CD14-positive monocyte (primary cell): ENCODE measurements around the gene MACROH2A1. TPM values are rescaled to one million over a fixed set of nuclear protein-coding genes. Genes with fewer than 3 reads are reported as not detected.

Source experiments
- DNase-seq, 3 donors: peaks; one replicate each; pipeline ENCODE4 v3.0.0-alpha.2; 2011 to 2022
- H2AFZ ChIP-seq: 2 replicates; pipeline ENCODE4 v1.6.0; 2012; ENCODE audit warnings: mild to moderate bottlenecking, low read depth, low read length, inconsistent platforms; ENCODE audit not compliant: insufficient read depth, poor library complexity, severe bottlenecking
- H3K27ac ChIP-seq, 2 donors: 1 replicate in 1 of 2; 2 replicates in 1 of 2; pipeline ENCODE4 v1.5.1; 2012 to 2013; ENCODE audit warnings: low read length in 2 of 2, control low read depth in 1 of 2, inconsistent platforms in 1 of 2, low read depth in 1 of 2, mild to moderate bottlenecking in 1 of 2
- H3K27me3 ChIP-seq, 2 donors: one replicate each; pipeline versions ENCODE4 v1.6.0 to v1.6.1; 2011 to 2013; ENCODE audit warnings: low read length in 2 of 2; ENCODE audit not compliant: control insufficient read depth in 2 of 2, insufficient read depth in 2 of 2
- H3K36me3 ChIP-seq, 2 donors: replicated peaks in 1 of 2; 1 replicate in 1 of 2; 2 replicates in 1 of 2; pipeline versions ENCODE4 v1.5.1 to v1.6.1; 2012 to 2013; ENCODE audit warnings: low read length in 2 of 2, control low read depth in 1 of 2, inconsistent platforms in 1 of 2, mild to moderate bottlenecking in 1 of 2; ENCODE audit not compliant: insufficient read depth in 2 of 2, control insufficient read depth in 1 of 2
- H3K4me1 ChIP-seq, 2 donors: 1 replicate in 1 of 2; 2 replicates in 1 of 2; pipeline versions ENCODE4 v1.5.1 to v1.6.1; 2012 to 2013; ENCODE audit warnings: low read length in 2 of 2, control low read depth in 1 of 2, inconsistent platforms in 1 of 2, mild to moderate bottlenecking in 1 of 2, moderate library complexity in 1 of 2; ENCODE audit not compliant: insufficient read depth in 2 of 2, control insufficient read depth in 1 of 2
- H3K4me2 ChIP-seq: replicated peaks from 2 replicates; pipeline ENCODE3; 2012; ENCODE audit warnings: low read length, moderate library complexity, mild to moderate bottlenecking; ENCODE audit not compliant: poor library complexity, severe bottlenecking; ENCODE audit errors: extremely low read depth
- H3K4me3 ChIP-seq, 3 experiments: fragments of 200-600 bp in 1 of 3; sonication (generic) in 1 of 3; replicated peaks in 1 of 3; 1 replicate in 2 of 3; 2 replicates in 1 of 3; pipeline ENCODE4 v1.5.1; 2011 to 2013; ENCODE audit warnings: low read length in 3 of 3, mild to moderate bottlenecking in 3 of 3, control low read depth in 2 of 3, low read depth in 2 of 3, inconsistent platforms in 1 of 3, moderate library complexity in 1 of 3
- H3K79me2 ChIP-seq: 2 replicates; pipeline ENCODE4 v1.6.0; 2012; ENCODE audit warnings: mild to moderate bottlenecking, control low read depth, inconsistent platforms, low read length, moderate library complexity; ENCODE audit not compliant: insufficient read depth
- H3K9ac ChIP-seq: 2 replicates; pipeline ENCODE4 v1.6.0; 2017; ENCODE audit warnings: low read length, mild to moderate bottlenecking; ENCODE audit not compliant: insufficient read depth, poor library complexity, severe bottlenecking
- H3K9me3 ChIP-seq, 2 donors: replicated peaks in 1 of 2; 1 replicate in 1 of 2; 2 replicates in 1 of 2; pipeline versions ENCODE4 v1.5.1 to v1.6.1; 2012 to 2013; ENCODE audit warnings: low read length in 2 of 2, control low read depth in 1 of 2; ENCODE audit not compliant: control insufficient read depth in 1 of 2, insufficient read depth in 1 of 2
- H4K20me1 ChIP-seq: 2 replicates; pipeline ENCODE4 v1.6.0; 2012; ENCODE audit warnings: mild to moderate bottlenecking, low read length, control low read depth, moderate library complexity; ENCODE audit not compliant: insufficient read depth
- H3K27ac Mint-ChIP-seq, 7 donors: one replicate each; pipeline ENCODE4 v1.8.0; 2020; ENCODE audit warnings: mild to moderate bottlenecking in 7 of 7, mixed read lengths in 7 of 7, moderate library complexity in 6 of 7, inconsistent platforms in 2 of 7
- H3K27me3 Mint-ChIP-seq, 3 donors: one replicate each; pipeline ENCODE4 v1.8.0; 2021 to 2022; ENCODE audit warnings: low read depth in 3 of 3, mild to moderate bottlenecking in 3 of 3, mixed read lengths in 3 of 3, moderate library complexity in 3 of 3, inconsistent platforms in 1 of 3
- H3K36me3 Mint-ChIP-seq, 2 donors: one replicate each; pipeline ENCODE4 v1.8.0; 2020; ENCODE audit warnings: mixed read lengths in 2 of 2, inconsistent platforms in 1 of 2, mild to moderate bottlenecking in 1 of 2
- H3K4me1 Mint-ChIP-seq: one replicate; pipeline ENCODE4 v1.8.0; 2020; ENCODE audit warnings: mild to moderate bottlenecking, mixed read lengths
- H3K4me3 Mint-ChIP-seq, 2 donors: one replicate each; pipeline ENCODE4 v1.8.0; 2020; ENCODE audit warnings: mild to moderate bottlenecking in 2 of 2, mixed read lengths in 2 of 2, moderate library complexity in 1 of 2
- H3K9me3 Mint-ChIP-seq, 7 donors: one replicate each; pipeline ENCODE4 v1.8.0; 2020 to 2022; ENCODE audit warnings: mixed read lengths in 7 of 7, mild to moderate bottlenecking in 6 of 7, moderate library complexity in 6 of 7, inconsistent platforms in 2 of 7
- WGBS: methylation state at CpG from one replicate; pipeline ENCODE4 v1.1.5; 2013; ENCODE audit warnings: missing lambda C conversion rate; ENCODE audit not compliant: insufficient coverage; 5-methylcytosine and 5-hydroxymethylcytosine counted together
- intact Hi-C, 2 donors: fragments of 100-400 bp; cut with micrococcal nuclease; formaldehyde crosslinking; loops; one replicate each; pipeline versions ENCODE4 v1.15.0 to v1.15.1; 2023
- polyA plus RNA-seq, 3 donors: library from polyadenylated mRNA; depleted of rRNA in 1 of 3; unstranded in 2 of 3; stranded (reverse) in 1 of 3; fragments of 300-500 nt in 2 of 3; fragments of >200 nt in 1 of 3; fragmentation: Illumina TruSeq in 2 of 3; gene quantifications; 1 replicate in 2 of 3; 2 replicates in 1 of 3; pipeline ENCODE4 v1.2.3, GENCODE V29; 2012 to 2021
- TF ChIP-seq, protein P1 (sequence below): fragments of 200-600 bp; IDR thresholded peaks from one replicate; pipeline ENCODE4 v1.8.0; 2022; ENCODE audit warnings: antibody characterized with exemption, mild to moderate bottlenecking

The MACROH2A1 gene
- polyA plus RNA-seq, 3 donors, result 352 to 443 (median 440) TPM

DNA sequence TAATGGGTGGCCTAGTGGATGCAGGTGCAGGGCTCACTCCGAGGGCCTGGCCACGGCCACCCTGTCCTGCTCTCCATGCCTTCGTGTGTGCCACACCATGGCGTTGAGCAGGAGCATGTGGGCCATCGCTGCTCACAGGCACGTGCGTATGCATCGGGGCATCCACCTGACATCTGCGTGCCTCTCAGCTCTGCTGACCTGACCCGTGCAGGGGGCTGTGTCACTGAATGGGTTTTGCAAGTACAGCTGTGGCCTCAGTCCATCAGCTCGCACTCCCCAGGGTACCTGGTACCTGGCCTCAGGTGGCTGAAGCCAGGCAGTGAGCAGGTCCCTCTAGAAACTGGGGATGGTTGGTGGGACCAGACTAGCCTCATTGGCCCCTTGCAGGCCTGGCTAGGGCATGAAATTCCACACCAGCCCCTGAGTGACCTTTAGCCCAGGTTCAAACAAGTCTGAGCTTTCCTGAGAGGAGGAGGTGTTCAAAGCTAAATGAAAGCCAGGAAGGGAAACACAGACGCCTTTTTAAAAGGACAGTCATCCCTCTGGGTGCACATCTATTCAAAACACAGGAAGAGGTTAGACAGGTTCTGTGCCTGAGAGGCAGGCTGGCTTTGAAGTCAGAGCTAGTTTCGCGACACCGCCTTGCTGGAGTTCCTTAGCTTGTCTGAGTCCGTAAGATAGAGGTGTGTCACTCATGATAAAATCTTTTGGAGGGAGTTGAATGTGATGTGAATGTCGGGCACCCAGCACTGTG, 74.0 kb downstream of the MACROH2A1 start:
- no peak overlapping the region for H3K27ac ChIP-seq
- no peak for DNase-seq
- Mint-ChIP-seq H3K27ac (peak overlapping the region in 1 of 7 donors; percentile 15), H3K9me3 (peaks cover 0 to 3% (median 0%) of the 10 kb centered on the region in 7 donors), H3K4me1 (no peaks in the 10 kb centered on the region), H3K4me3 (no peak overlapping the region), H3K36me3 (peaks cover 10 to 25% of the 10 kb centered on the region in 2 donors), H3K27me3 (peaks cover 0 to 6% (median 4%) of the 10 kb centered on the region in 3 donors)
- TF ChIP-seq, protein P1, sequence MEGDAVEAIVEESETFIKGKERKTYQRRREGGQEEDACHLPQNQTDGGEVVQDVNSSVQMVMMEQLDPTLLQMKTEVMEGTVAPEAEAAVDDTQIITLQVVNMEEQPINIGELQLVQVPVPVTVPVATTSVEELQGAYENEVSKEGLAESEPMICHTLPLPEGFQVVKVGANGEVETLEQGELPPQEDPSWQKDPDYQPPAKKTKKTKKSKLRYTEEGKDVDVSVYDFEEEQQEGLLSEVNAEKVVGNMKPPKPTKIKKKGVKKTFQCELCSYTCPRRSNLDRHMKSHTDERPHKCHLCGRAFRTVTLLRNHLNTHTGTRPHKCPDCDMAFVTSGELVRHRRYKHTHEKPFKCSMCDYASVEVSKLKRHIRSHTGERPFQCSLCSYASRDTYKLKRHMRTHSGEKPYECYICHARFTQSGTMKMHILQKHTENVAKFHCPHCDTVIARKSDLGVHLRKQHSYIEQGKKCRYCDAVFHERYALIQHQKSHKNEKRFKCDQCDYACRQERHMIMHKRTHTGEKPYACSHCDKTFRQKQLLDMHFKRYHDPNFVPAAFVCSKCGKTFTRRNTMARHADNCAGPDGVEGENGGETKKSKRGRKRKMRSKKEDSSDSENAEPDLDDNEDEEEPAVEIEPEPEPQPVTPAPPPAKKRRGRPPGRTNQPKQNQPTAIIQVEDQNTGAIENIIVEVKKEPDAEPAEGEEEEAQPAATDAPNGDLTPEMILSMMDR, result no peak
- peaks cover 23% of the 10 kb centered on the region for H4K20me1 ChIP-seq
- no peak overlapping the region for H3K4me2 ChIP-seq
- no peaks in the 10 kb centered on the region for H3K79me2 ChIP-seq
- peaks cover 4 to 17% of the 10 kb centered on the region in 2 donors for H3K36me3 ChIP-seq
- intact Hi-C loops, result no loop called here
- H3K9me3 ChIP-seq, result no peaks in the 10 kb centered on the region
- H3K9ac ChIP-seq, result no peak overlapping the region
- H3K27me3 ChIP-seq, result no peaks in the 10 kb centered on the region
- 94% methylated on average over 13 of the region's 17 CpGs for WGBS
- no peak overlapping the region for H2AFZ ChIP-seq
- no peak overlapping the region for H3K4me3 ChIP-seq
- no peaks in the 10 kb centered on the region for H3K4me1 ChIP-seq

DNA sequence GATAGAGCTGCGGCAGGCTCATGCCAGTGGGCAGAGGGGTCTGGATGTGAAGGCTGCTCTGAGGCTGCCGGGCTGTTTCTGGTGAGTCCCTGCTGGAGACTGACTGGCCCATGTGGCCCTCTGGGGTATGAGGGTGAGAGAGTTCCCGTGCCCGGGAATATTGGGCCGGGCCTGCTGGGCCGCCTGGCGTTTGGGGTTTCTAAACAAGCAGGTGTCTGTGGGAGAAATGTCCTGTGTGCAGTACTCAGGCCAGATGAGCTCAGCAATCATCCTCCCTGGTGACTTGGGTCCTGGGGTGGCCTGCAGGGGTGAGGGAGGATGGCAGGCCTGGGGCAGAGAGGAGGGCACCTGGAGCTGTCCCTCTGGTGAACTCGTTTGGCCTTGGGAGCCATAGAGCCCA, 74.9 kb downstream of the MACROH2A1 start:
- Histone ChIP-seq H3K4me1 (no peaks in the 10 kb centered on the region), H3K79me2 (no peaks in the 10 kb centered on the region), H3K9ac (no peak overlapping the region), H4K20me1 (peaks cover 14% of the 10 kb centered on the region), H3K9me3 (no peaks in the 10 kb centered on the region), H3K27me3 (no peaks in the 10 kb centered on the region), H3K4me2 (no peak overlapping the region), H3K4me3 (no peak overlapping the region), H2AFZ (no peak overlapping the region), H3K36me3 (peaks cover 0 to 8% of the 10 kb centered on the region in 2 donors), H3K27ac (no peak overlapping the region)
- peaks cover 7 to 17% of the 10 kb centered on the region in 2 donors for H3K36me3 Mint-ChIP-seq
- no peak overlapping the region for H3K27ac Mint-ChIP-seq
- peaks cover 0 to 3% (median 0%) of the 10 kb centered on the region in 7 donors for H3K9me3 Mint-ChIP-seq
- no peaks in the 10 kb centered on the region for H3K4me1 Mint-ChIP-seq
- H3K27me3 Mint-ChIP-seq, result peaks cover 0 to 6% (median 4%) of the 10 kb centered on the region in 3 donors
- TF ChIP-seq, protein P1, result no peak
- intact Hi-C loops, result no loop called here
- 94% methylated on average over 7 of the region's 8 CpGs for WGBS
- DNase-seq, result no peak
- no peak overlapping the region for H3K4me3 Mint-ChIP-seq
